ENCODE data around the gene MRRF. TPM values are rescaled to one million over a fixed set of nuclear protein-coding genes. Genes with fewer than 3 reads are reported as not detected.

The MRRF gene
- total RNA-seq, 1 donor from 2014 or later = 52.7 TPM

- no peak for FAIRE-seq
- H3K4me3 ChIP-seq (ENCODE audit: low read depth, low read length) = no peak overlapping the region
- TF ChIP-seq CTCF (IDR thresholded peaks at IDR 0.05; ENCODE audit: insufficient read depth, low read length, severe bottlenecking) = no peak
- H3K36me3 ChIP-seq (ENCODE audit: control insufficient read depth, insufficient read depth, low read length) = no peaks in the 10 kb centered on the region
- no peak for DNase-seq (ENCODE audit: low read depth)
- no peaks in the 10 kb centered on the region for H3K27me3 ChIP-seq (ENCODE audit: control insufficient read depth, insufficient read depth, low read length)
These were observed 84.5 kb downstream of the MRRF start for GRCh38 chr9:122349201-122349600.

GRCh38 chr9:122350577-122351355, 86.1 kb downstream of the MRRF start:
- peak; percentile 39 for DNase-seq (ENCODE audit: low read depth)
- Histone ChIP-seq H3K27me3 (ENCODE audit: control insufficient read depth, insufficient read depth, low read length) (no peaks in the 10 kb centered on the region), H3K36me3 (ENCODE audit: control insufficient read depth, insufficient read depth, low read length) (no peaks in the 10 kb centered on the region), H3K4me3 (ENCODE audit: low read depth, low read length) (no peak overlapping the region)
- peak; percentile 91 for TF ChIP-seq CTCF (IDR thresholded peaks at IDR 0.05; ENCODE audit: insufficient read depth, low read length, severe bottlenecking)
- FAIRE-seq = no peak

GRCh38 chr9:122354536-122355199, 90.0 kb downstream of the MRRF start:
- H3K4me3 ChIP-seq (ENCODE audit: low read depth, low read length) = no peak overlapping the region
- DNase-seq (ENCODE audit: low read depth) (no peak), FAIRE-seq (no peak)
- TF ChIP-seq CTCF (IDR thresholded peaks at IDR 0.05; ENCODE audit: insufficient read depth, low read length, severe bottlenecking) = no peak
- H3K27me3 ChIP-seq (ENCODE audit: control insufficient read depth, insufficient read depth, low read length) = no peaks in the 10 kb centered on the region
- H3K36me3 ChIP-seq (ENCODE audit: control insufficient read depth, insufficient read depth, low read length) = no peaks in the 10 kb centered on the region

- FAIRE-seq (no peak), DNase-seq (ENCODE audit: low read depth) (no peak)
- H3K36me3 ChIP-seq (ENCODE audit: control insufficient read depth, insufficient read depth, low read length) = no peaks in the 10 kb centered on the region
- TF ChIP-seq CTCF (IDR thresholded peaks at IDR 0.05; ENCODE audit: insufficient read depth, low read length, severe bottlenecking) = no peak
- H3K27me3 ChIP-seq (ENCODE audit: control insufficient read depth, insufficient read depth, low read length) = no peaks in the 10 kb centered on the region
- no peak overlapping the region for H3K4me3 ChIP-seq (ENCODE audit: low read depth, low read length)
These were observed 90.7 kb downstream of the MRRF start for GRCh38 chr9:122355336-122355875.

GRCh38 chr9:122356627-122357026, 91.9 kb downstream of the MRRF start:
- Histone ChIP-seq H3K36me3 (ENCODE audit: control insufficient read depth, insufficient read depth, low read length) (no peaks in the 10 kb centered on the region), H3K4me3 (ENCODE audit: low read depth, low read length) (no peak overlapping the region), H3K27me3 (ENCODE audit: control insufficient read depth, insufficient read depth, low read length) (no peaks in the 10 kb centered on the region)
- TF ChIP-seq CTCF (IDR thresholded peaks at IDR 0.05; ENCODE audit: insufficient read depth, low read length, severe bottlenecking) = peak; percentile 32
- FAIRE-seq (no peak), DNase-seq (ENCODE audit: low read depth) (no peak)
